H1 (cell line): ENCODE results near the gene RSPO1.

ENCODE experiments used
- ATF3 ChIP-seq: IDR thresholded peaks from 2 replicates; pipeline ENCODE4 v1.6.1; 2011; ENCODE audit warnings: low read depth, mild to moderate bottlenecking, low read length; ENCODE audit not compliant: insufficient read depth
- BCL11A ChIP-seq, 2 experiments: IDR thresholded peaks; one replicate each; pipeline ENCODE4 v1.6.1; 2011; ENCODE audit warnings: low read depth in 2 of 2, low read length in 2 of 2, mild to moderate bottlenecking in 2 of 2
- CBX5 ChIP-seq: fragments of 300-800, 300-1000 bp; sonication (generic); IDR thresholded peaks from 2 replicates; pipeline ENCODE4 v1.7.1; 2016; ENCODE audit warnings: antibody characterized with exemption, low read length, low read depth
- CTCF ChIP-seq, 3 experiments: IDR thresholded peaks; 1 replicate in 2 of 3; 2 replicates in 1 of 3; pipeline versions ENCODE4 v1.5.1 to v1.6.1; 2011; ENCODE audit warnings: low read length in 3 of 3, mild to moderate bottlenecking in 3 of 3, inconsistent platforms in 2 of 3, low read depth in 1 of 3, moderate library complexity in 1 of 3; ENCODE audit not compliant: insufficient read depth in 1 of 3; ENCODE audit errors: control extremely low read depth in 1 of 3
- E2F6 ChIP-seq: IDR thresholded peaks from 2 replicates; pipeline ENCODE4 v1.6.1; 2012; ENCODE audit warnings: inconsistent platforms
- EP300 ChIP-seq, 2 experiments: IDR thresholded peaks; 1 replicate in 1 of 2; 2 replicates in 1 of 2; pipeline ENCODE4 v1.6.1; 2011 to 2012; ENCODE audit warnings: low read depth in 2 of 2, low read length in 2 of 2, mild to moderate bottlenecking in 2 of 2, borderline replicate concordance in 1 of 2, inconsistent platforms in 1 of 2, moderate library complexity in 1 of 2
- HDAC2 ChIP-seq, 2 experiments: fragments of 300-600 bp in 1 of 2; sonication (generic) in 1 of 2; IDR thresholded peaks; 2 replicates each; pipeline ENCODE4 v1.6.1; 2011 to 2012; ENCODE audit warnings: low read depth in 2 of 2, low read length in 2 of 2, mild to moderate bottlenecking in 2 of 2, moderate library complexity in 2 of 2, borderline replicate concordance in 1 of 2, inconsistent platforms in 1 of 2
- HDAC6 ChIP-seq: IDR thresholded peaks from one replicate; pipeline ENCODE4 v1.7.1; 2012; ENCODE audit warnings: low read depth, mild to moderate bottlenecking, inconsistent platforms, low read length, moderate library complexity
- JUND ChIP-seq: IDR thresholded peaks from 2 replicates; pipeline ENCODE4 v1.6.1; 2011; ENCODE audit warnings: mild to moderate bottlenecking, improper control_type of control experiment, low read length
- POLR2A ChIP-seq, 2 experiments: IDR thresholded peaks; 1 replicate in 1 of 2; 2 replicates in 1 of 2; pipeline ENCODE4 v1.6.1; 2011; ENCODE audit warnings: low read depth in 2 of 2, low read length in 2 of 2, mild to moderate bottlenecking in 2 of 2; ENCODE audit errors: control extremely low read depth in 1 of 2
- POLR2AphosphoS5 ChIP-seq: IDR thresholded peaks from 2 replicates; pipeline ENCODE4 v1.6.1; 2011; ENCODE audit warnings: low read depth, low read length
- RAD21 ChIP-seq, 2 experiments: IDR thresholded peaks in 1 of 2; conservative IDR thresholded peaks in 1 of 2; 2 replicates each; pipeline ENCODE4 v1.6.1; 2011; ENCODE audit warnings: low read depth in 2 of 2, low read length in 2 of 2, improper control_type of control experiment in 1 of 2, inconsistent platforms in 1 of 2, mild to moderate bottlenecking in 1 of 2, moderate library complexity in 1 of 2
- SIRT6 ChIP-seq: IDR thresholded peaks from one replicate; pipeline ENCODE4 v1.7.1; 2012; ENCODE audit warnings: low read length, inconsistent platforms
- TAF1 ChIP-seq: IDR thresholded peaks from 2 replicates; pipeline ENCODE4 v1.6.1; 2011; ENCODE audit warnings: mild to moderate bottlenecking, low read depth, low read length

GRCh38 chr1:37562984-37563383 lies 71.7 kb downstream of the RSPO1 start:
- TF ChIP-seq POLR2AphosphoS5 (no peak), JUND (no peak), CTCF (IDR thresholded peaks at IDR 0.05; ENCODE audit: control extremely low read depth in 1 of 3, insufficient read depth in 1 of 3, low read depth in 1 of 3, low read length in 3 of 3) (no peak), TAF1 (no peak), POLR2A (IDR thresholded peaks at IDR 0.05; ENCODE audit: control extremely low read depth in 1 of 2, low read depth in 2 of 2, low read length in 2 of 2) (no peak), EP300 (IDR thresholded peaks at IDR 0.05; ENCODE audit: borderline replicate concordance in 1 of 2, low read depth in 2 of 2, low read length in 2 of 2) (no peak), E2F6 (no peak), HDAC6 (no peak), ATF3 (no peak), SIRT6 (no peak), RAD21 (IDR thresholded peaks at IDR 0.05 in 1 of 2, conservative IDR thresholded peaks at IDR 0.05 in 1 of 2; ENCODE audit: low read depth in 2 of 2, low read length in 2 of 2) (no peak), HDAC2 (IDR thresholded peaks at IDR 0.05; ENCODE audit: borderline replicate concordance in 1 of 2, low read depth in 2 of 2, low read length in 2 of 2) (no peak), BCL11A (IDR thresholded peaks at IDR 0.05; ENCODE audit: low read depth in 2 of 2, low read length in 2 of 2) (no peak), CBX5 (no peak)
